ENCODE results near the gene ABHD10. TPM values are rescaled to one million over a fixed set of nuclear protein-coding genes. Genes with fewer than 3 reads are reported as not detected.

The ABHD10 gene
- total RNA-seq: 25.7 and 37.4 TPM in 2 replicates

DNA sequence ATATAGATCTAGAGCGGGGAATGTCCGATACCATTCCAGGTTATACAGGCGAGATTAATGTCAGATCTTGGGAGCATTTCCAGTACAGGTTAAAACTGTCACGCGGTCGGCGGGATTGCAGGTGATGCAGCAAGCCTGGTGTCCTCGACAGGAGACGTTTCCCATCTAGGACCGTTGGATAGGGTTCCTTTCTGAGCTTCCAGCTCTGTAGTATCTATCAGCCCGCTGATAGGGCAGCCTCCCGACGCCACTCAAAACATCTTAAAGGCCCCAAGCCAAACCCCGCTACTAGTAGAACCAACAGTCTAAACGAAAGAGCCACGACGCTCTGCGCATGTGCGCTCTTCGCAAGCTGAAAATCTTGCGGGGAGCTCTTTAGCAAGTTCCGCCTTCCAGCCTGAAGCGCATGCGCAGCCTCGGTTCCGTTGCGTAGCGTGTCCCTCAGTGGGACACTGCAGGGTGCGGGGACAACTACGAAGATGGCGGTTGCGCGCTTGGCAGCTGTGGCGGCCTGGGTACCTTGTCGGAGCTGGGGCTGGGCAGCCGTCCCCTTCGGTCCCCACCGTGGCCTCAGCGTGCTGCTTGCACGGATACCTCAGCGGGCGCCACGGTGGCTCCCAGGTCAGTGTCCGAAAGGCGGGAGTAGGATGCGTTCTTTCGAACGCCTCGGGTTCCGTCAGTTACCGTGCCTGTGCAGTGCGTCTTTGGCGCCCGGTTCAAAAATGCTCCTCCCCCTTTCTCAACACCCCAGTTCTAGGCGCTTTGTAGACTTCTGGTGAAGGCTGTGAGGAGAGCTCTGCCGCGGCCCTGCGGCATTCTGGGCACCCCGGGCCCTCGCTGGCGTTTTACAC, at the start of gene ABHD10:
Gene ABHD10 (plus strand): TSS at position 444 of the 851 bp plus-strand sequence. CDS start 36 bp downstream, at position 480.

DNA sequence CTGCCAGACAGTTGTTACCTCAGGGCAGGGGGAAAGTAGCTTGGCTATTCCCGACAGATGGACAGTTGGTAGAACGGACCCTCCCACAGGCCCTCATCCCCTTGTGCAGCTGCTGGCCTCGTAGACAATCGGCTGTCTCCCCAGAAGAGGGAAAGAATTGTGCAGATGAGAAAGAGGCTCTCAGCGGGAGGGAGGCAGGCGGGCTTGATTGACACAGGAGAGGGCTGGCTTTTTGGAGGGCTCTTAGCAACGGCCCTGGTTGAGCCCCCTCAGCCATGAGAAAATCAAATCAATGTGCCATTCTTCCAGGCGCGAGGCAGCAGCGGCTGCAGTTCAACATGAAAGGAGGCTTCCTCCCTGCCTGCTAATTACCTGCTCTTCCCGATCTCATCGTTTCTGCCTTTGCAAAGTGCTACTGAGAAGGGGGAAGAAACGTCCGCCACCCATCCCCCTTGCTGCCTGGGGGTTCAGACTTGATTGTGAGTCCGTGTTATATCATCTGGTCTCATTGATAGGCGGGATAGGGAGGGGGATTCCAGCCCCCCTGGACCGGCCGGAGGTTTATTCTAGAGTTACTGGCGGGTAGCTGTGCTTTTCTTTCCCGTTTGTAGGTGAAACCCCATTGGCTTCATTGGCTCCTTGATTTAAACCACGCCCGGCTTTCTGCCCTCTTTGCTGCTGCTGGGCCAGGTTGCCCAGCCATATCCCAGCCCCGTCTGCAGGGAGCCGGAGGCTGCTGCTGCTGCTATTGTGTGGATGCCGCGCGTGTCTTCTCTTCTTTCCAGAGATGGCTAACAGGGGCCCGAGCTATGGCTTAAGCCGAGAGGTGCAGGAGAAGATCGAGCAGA, 20.0 kb downstream of the ABHD10 start, which contains the start of gene TAGLN3:
Gene TAGLN3 (plus strand): TSS at position 287 of the 848 bp plus-strand sequence. CDS start 501 bp downstream, at position 788.

DNA sequence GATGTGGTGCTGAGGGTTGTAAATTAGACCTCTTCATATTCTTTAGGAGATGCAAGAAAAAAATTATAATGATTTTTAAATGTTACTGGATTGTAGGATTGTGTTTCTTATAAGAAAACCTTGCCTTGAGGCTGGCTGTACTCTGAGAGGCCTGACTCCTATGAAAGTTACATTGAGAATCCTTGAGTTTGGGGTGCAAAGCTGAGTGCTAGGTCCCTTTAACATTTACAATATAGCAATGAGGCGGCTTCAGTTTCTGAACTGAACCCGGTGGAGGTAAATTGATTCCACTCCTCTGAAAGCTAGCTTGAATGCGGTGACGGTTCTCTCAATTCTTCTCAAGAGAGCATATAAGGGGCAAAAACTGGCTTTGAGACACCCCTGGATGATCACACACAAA, 55.6 kb downstream of the ABHD10 start, which contains the start of gene TMPRSS7:
Gene TMPRSS7 (plus strand): TSS at position 301 of the 400 bp plus-strand sequence. CDS start 110 bp downstream, outside the sequence.

Other genes starting within 250 kb of the ABHD10 start
- 49.1 and 120 TPM in 2 replicates for gene PHLDB2, start 119.8 kb upstream of the ABHD10 start, total RNA-seq
- 0.13 TPM in 1 of 2 replicates, not detected in the other for gene TAGLN3, start 19.9 kb downstream of the ABHD10 start, total RNA-seq
- gene TMPRSS7, start 55.7 kb downstream of the ABHD10 start, total RNA-seq: not detected in 2 replicates
- 0.32 and 11.1 TPM in 2 replicates for gene C3orf52, start 107.4 kb downstream of the ABHD10 start, total RNA-seq
- not detected in 2 replicates for gene GCSAM, start 154.2 kb downstream of the ABHD10 start, total RNA-seq